HEK293T (cell line): Measurements from ENCODE around the gene RPL6.
"Not testable (repeated sequence)": the region's sequence is repeated elsewhere in the genome, so short reads cannot be mapped to it uniquely, and the experiment has no call there.

Experiments used
- CTCF ChIA-PET: fragments of 350-600 bp; formaldehyde crosslinking; extraction: SDS; loops from one replicate; lab custom pipeline; 2021; ENCODE audit warnings: antibody characterized with exemption, inconsistent platforms; lab: Yijun Ruan, JAX
- POLR2A ChIA-PET: fragments of 350-600 bp; formaldehyde crosslinking; extraction: SDS; loops from one replicate; lab custom pipeline; 2020; ENCODE audit warnings: antibody characterized with exemption, inconsistent platforms; lab: Yijun Ruan, JAX
- DNase-seq: peaks from one replicate; pipeline ENCODE4 v3.0.0; 2012; ENCODE audit warnings: mixed read lengths; ENCODE audit errors: extremely low spot score
- ARNT ChIP-seq: fragments of 450-650 bp; IDR thresholded peaks from 2 replicates; pipeline ENCODE4 v1.6.1; 2017; ENCODE audit warnings: mild to moderate bottlenecking
- BHLHE40 ChIP-seq: fragments of 450-650 bp; IDR thresholded peaks from 2 replicates; pipeline ENCODE4 v1.6.1; 2016; ENCODE audit warnings: mild to moderate bottlenecking, moderate library complexity, borderline replicate concordance
- CTBP1 ChIP-seq: fragments of 450-650 bp; IDR thresholded peaks from 2 replicates; pipeline ENCODE4 v1.6.1; 2016; ENCODE audit warnings: borderline replicate concordance
- ELF4 ChIP-seq: fragments of 450-650 bp; IDR thresholded peaks from 2 replicates; pipeline ENCODE4 v1.6.1; 2017; ENCODE audit warnings: antibody characterized with exemption
- FOXA1 ChIP-seq: fragments of 450-650 bp; IDR thresholded peaks from 2 replicates; pipeline ENCODE4 v1.6.1; 2016; ENCODE audit warnings: mild to moderate bottlenecking
- FOXK2 ChIP-seq: fragments of 450-650 bp; IDR thresholded peaks from 2 replicates; pipeline ENCODE4 v1.6.1; 2016; ENCODE audit warnings: mild to moderate bottlenecking
- FOXM1 ChIP-seq: fragments of 450-650 bp; IDR thresholded peaks from 2 replicates; pipeline ENCODE4 v1.6.1; 2017; ENCODE audit warnings: mild to moderate bottlenecking, borderline replicate concordance
- HDGF ChIP-seq: fragments of 450-650 bp; IDR thresholded peaks from 2 replicates; pipeline ENCODE4 v1.6.1; 2017; ENCODE audit warnings: antibody characterized with exemption, borderline replicate concordance
- L3MBTL2 ChIP-seq: fragments of 450-650 bp; conservative IDR thresholded peaks from 2 replicates; pipeline ENCODE4 v1.6.1; 2016; ENCODE audit warnings: mild to moderate bottlenecking
- LEF1 ChIP-seq: fragments of 450-650 bp; IDR thresholded peaks from 2 replicates; pipeline ENCODE4 v1.6.1; 2017; ENCODE audit warnings: mild to moderate bottlenecking, borderline replicate concordance
- NFRKB ChIP-seq: fragments of 450-650 bp; IDR thresholded peaks from 2 replicates; pipeline ENCODE4 v1.6.1; 2016; ENCODE audit warnings: mild to moderate bottlenecking, moderate library complexity
- PKNOX1 ChIP-seq: fragments of 450-650 bp; IDR thresholded peaks from 2 replicates; pipeline ENCODE4 v1.6.1; 2016
- SP1 ChIP-seq: fragments of 450-650 bp; IDR thresholded peaks from 2 replicates; pipeline ENCODE4 v1.6.1; 2017
- SUZ12 ChIP-seq: fragments of 450-650 bp; IDR thresholded peaks from 2 replicates; pipeline ENCODE4 v1.6.1; 2016; ENCODE audit warnings: mild to moderate bottlenecking
- TARDBP ChIP-seq: fragments of 450-650 bp; IDR thresholded peaks from 2 replicates; pipeline ENCODE4 v1.6.1; 2016
- ZNF384 ChIP-seq: fragments of 450-650 bp; IDR thresholded peaks from 2 replicates; pipeline ENCODE4 v1.6.1; 2016

Gene RPL6

GRCh38 chr12:112420740-112421139 lies 11.3 kb upstream of the RPL6 start:
- ChIA-PET POLR2A (interaction anchor here (1.5 kb wide), 1 partner anchor 10 kb away, joined by 3 read pairs; no protein-coding TSS in a partner anchor), CTCF (no interaction called here)
- no peak for DNase-seq
- TF ChIP-seq BHLHE40 (no peak), L3MBTL2 (no peak), LEF1 (no peak), CTBP1 (no peak), SUZ12 (no peak), HDGF (no peak), ELF4 (no peak), FOXM1 (no peak), ZNF384 (no peak), PKNOX1 (no peak), SP1 (no peak), FOXA1 (no peak)

DNA sequence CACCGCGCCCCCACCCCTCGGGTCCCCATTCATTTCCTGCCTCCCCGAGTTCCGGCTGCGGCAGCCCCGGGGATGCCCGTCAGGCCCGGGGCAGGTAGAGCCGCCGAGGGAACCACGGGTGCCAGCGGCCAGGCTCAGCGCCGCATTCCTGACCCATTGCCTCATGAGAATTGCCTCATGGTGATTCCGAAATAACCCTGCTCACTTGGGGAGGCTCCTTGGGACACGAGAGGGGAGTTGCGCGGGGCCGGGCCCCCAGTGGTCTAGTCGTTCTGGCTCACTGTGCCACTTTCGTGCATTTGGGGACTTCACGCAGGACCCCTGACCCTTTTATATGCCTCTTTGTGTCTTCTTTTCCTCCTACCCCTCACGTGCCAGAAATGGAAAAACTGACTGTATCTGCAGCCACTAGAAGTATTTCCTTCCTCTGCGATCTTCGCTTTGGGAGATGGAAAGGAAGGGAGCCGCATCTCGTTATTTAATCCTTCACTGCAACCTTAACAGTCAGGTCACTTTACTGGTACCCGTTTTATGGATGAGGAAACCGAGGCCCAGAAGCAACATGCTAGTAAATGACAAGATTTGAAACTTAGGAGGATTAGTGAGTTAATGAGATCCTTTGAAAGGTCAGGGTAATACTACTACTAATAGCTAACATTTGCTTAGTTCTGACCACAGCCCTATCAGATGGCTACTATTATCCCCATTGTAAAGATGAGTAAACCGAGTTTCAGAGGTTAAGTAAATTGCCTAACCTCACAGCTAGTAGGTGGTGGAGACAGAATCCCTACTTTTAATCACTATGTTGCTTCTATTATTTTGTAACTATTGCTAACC lies 10.1 kb upstream of the RPL6 start:
- peak; percentile 65 for DNase-seq
- CTCF ChIA-PET, result no interaction called here
- POLR2A ChIA-PET, result interaction anchor here (1.5 kb wide), 1 partner anchor 9 kb away, joined by 3 read pairs; no protein-coding TSS in a partner anchor
- TF ChIP-seq HDGF, result no peak
- no peak for TF ChIP-seq BHLHE40
- TF ChIP-seq L3MBTL2, result 0 out of 2 replicates have a peak, but pooled peaks have one; percentile 9
- TF ChIP-seq FOXA1, result no peak
- TF ChIP-seq FOXM1, result no peak

DNA sequence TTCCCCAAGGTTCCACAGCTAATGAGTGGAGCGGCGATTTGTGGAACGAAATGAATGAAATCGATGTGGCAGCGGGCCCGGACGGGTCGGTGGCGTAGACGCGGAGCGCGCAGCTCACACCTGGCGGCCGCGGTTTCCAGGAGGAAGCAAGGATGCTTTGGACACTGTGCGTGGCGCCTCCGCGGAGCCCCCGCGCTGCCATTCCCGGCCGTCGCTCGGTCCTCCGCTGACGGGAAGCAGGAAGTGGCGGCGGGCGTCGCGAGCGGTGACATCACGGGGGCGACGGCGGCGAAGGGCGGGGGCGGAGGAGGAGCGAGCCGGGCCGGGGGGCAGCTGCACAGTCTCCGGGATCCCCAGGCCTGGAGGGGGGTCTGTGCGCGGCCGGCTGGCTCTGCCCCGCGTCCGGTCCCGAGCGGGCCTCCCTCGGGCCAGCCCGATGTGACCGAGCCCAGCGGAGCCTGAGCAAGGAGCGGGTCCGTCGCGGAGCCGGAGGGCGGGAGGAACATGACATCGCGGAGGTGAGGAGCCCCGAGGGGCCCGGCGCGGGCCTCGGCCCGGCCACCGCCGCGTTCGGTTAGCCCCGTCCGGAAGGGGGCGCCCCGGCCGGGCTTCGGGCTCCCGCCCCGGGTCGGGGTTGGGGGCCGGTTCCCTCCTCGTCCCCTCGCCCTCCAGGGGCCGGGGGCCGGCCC lies 9.3 kb upstream of the RPL6 start, which contains the start of gene PTPN11:
TSS of gene PTPN11 (plus strand) at position 340 of the 689 bp plus-strand sequence. CDS start at position 505, 165 bp downstream.
- POLR2A ChIA-PET, result interaction anchor here (0.8 kb wide), 1 partner anchor 42 kb away, joined by 4 read pairs; no protein-coding TSS in a partner anchor

GRCh38 chr12:112418273-112418607 lies 8.8 kb upstream of the RPL6 start:
- DNase-seq, result no peak
- CTCF ChIA-PET, result interaction anchor here (0.6 kb wide), 1 partner anchor 23 kb away, joined by 3 read pairs; no protein-coding TSS in a partner anchor
- POLR2A ChIA-PET, result interaction anchor here (0.8 kb wide), 1 partner anchor 42 kb away, joined by 4 read pairs; no protein-coding TSS in a partner anchor

More for the DNA sequence above, 9.3 kb upstream of the RPL6 start, which contains the start of gene PTPN11:
- no peak for TF ChIP-seq PKNOX1
- TF ChIP-seq ELF4, result peak; percentile 90
- no peak for TF ChIP-seq ZNF384
- no peak for TF ChIP-seq TARDBP
- CTCF ChIA-PET, result interaction anchor here (0.6 kb wide), 1 partner anchor 23 kb away, joined by 3 read pairs; no protein-coding TSS in a partner anchor
- DNase-seq, result peak; percentile 85

GRCh38 chr12:112415457-112415856 lies 6.1 kb upstream of the RPL6 start:
- DNase-seq, CTCF ChIA-PET: not testable (repeated sequence)
- POLR2A ChIA-PET, result interaction anchor here (0.7 kb wide), 1 partner anchor 681 kb away, joined by 3 read pairs; no protein-coding TSS in a partner anchor

More at GRCh38 chr12:112418273-112418607, 8.8 kb upstream of the RPL6 start:
- TF ChIP-seq ARNT (no peak), ELF4 (no peak), HDGF (no peak), ZNF384 (no peak), FOXM1 (no peak), SUZ12 (no peak), L3MBTL2 (no peak), PKNOX1 (no peak), NFRKB (no peak), TARDBP (no peak), FOXA1 (no peak), FOXK2 (no peak), BHLHE40 (no peak), CTBP1 (no peak), LEF1 (no peak), SP1 (no peak)
